GM19193 (cell line): ENCODE data around the gene PPIF.

Experiments used
- POLR2A ChIP-seq: IDR thresholded peaks from 4 replicates; pipeline ENCODE4 v1.6.1; 2011; ENCODE audit not compliant: insufficient read depth, insufficient read length; ENCODE audit errors: extremely low read depth

The PPIF gene

GRCh38 chr10:79335470-79336235, 11.6 kb upstream of the PPIF start:
- no peak for TF ChIP-seq POLR2A

GRCh38 chr10:79336276-79336675, 11.0 kb upstream of the PPIF start:
- no peak for TF ChIP-seq POLR2A

- TF ChIP-seq POLR2A: no peak
Measured at GRCh38 chr10:79336739-79337138, 10.5 kb upstream of the PPIF start.

GRCh38 chr10:79339266-79339665, 8.0 kb upstream of the PPIF start:
- TF ChIP-seq POLR2A: no peak

GRCh38 chr10:79340646-79341244, 6.5 kb upstream of the PPIF start:
- TF ChIP-seq POLR2A: no peak

- no peak for TF ChIP-seq POLR2A
Measured at GRCh38 chr10:79342295-79342761, 4.9 kb upstream of the PPIF start.

GRCh38 chr10:79342811-79343561, 4.3 kb upstream of the PPIF start:
- no peak for TF ChIP-seq POLR2A

GRCh38 chr10:79344502-79345195, 2.6 kb upstream of the PPIF start:
- TF ChIP-seq POLR2A: no peak

- TF ChIP-seq POLR2A: no peak
Measured at GRCh38 chr10:79345241-79346011, 1.8 kb upstream of the PPIF start.

- no peak for TF ChIP-seq POLR2A
Measured at GRCh38 chr10:79346012-79346340, 1.3 kb upstream of the PPIF start.

- no peak for TF ChIP-seq POLR2A
Measured at GRCh38 chr10:79346388-79347225, 662 bp upstream of the PPIF start.

GRCh38 chr10:79347894-79348639, 798 bp downstream of the PPIF start:
- TF ChIP-seq POLR2A: peak; percentile 37

GRCh38 chr10:79348640-79348988, 1.3 kb downstream of the PPIF start:
- no peak for TF ChIP-seq POLR2A

- no peak for TF ChIP-seq POLR2A
Measured at GRCh38 chr10:79349072-79349491, 1.8 kb downstream of the PPIF start.
